ENCODE data around the gene MAN1C1. TPM values are rescaled to one million over a fixed set of nuclear protein-coding genes. Genes with fewer than 3 reads are reported as not detected.

Gene MAN1C1
- total RNA-seq, 2 donors from 2014 or later: 22.8 to 34.4 TPM

- no peak overlapping the region for H3K4me3 ChIP-seq
- TF ChIP-seq CTCF (IDR thresholded peaks at IDR 0.05): no peak
- no peak for TF ChIP-seq POLR2AphosphoS5 (IDR thresholded peaks at IDR 0.05)
- TF ChIP-seq POLR2A (IDR thresholded peaks at IDR 0.05): no peak
- H3K9me3 ChIP-seq: no peaks in the 10 kb centered on the region
- no peak for DNase-seq (ENCODE audit: low spot score)
- H3K36me3 ChIP-seq: no peaks in the 10 kb centered on the region
- no peaks in the 10 kb centered on the region for H3K27me3 ChIP-seq (replicated peaks; ENCODE audit: insufficient read depth)
- H3K4me1 ChIP-seq (replicated peaks): no peaks in the 10 kb centered on the region
- intact Hi-C loops (cut with DNase I): no loop called here
- no peak overlapping the region for H3K27ac ChIP-seq
- WGBS: 86% methylated on average over 5 of the region's 5 CpGs
These were observed 31.3 kb downstream of the MAN1C1 start for GRCh38 chr1:25647863-25648262.

- Histone ChIP-seq H3K4me3 (no peak overlapping the region), H3K9me3 (no peaks in the 10 kb centered on the region), H3K4me1 (replicated peaks) (no peaks in the 10 kb centered on the region), H3K36me3 (no peaks in the 10 kb centered on the region), H3K27ac (no peak overlapping the region), H3K27me3 (replicated peaks; ENCODE audit: insufficient read depth) (no peaks in the 10 kb centered on the region)
- intact Hi-C loops (cut with DNase I): no loop called here
- WGBS: 76% methylated on average over 6 of the region's 6 CpGs
- TF ChIP-seq CTCF (IDR thresholded peaks at IDR 0.05) (no peak), POLR2A (IDR thresholded peaks at IDR 0.05) (no peak), POLR2AphosphoS5 (IDR thresholded peaks at IDR 0.05) (no peak)
- DNase-seq (ENCODE audit: low spot score): no peak
These were observed 32.3 kb downstream of the MAN1C1 start for GRCh38 chr1:25648681-25649440.

GRCh38 chr1:25649505-25650288 lies 33.1 kb downstream of the MAN1C1 start:
- intact Hi-C loops (cut with DNase I): no loop called here
- Histone ChIP-seq H3K9me3 (no peaks in the 10 kb centered on the region), H3K36me3 (no peaks in the 10 kb centered on the region), H3K4me3 (no peak overlapping the region), H3K27ac (no peak overlapping the region), H3K27me3 (replicated peaks; ENCODE audit: insufficient read depth) (no peaks in the 10 kb centered on the region), H3K4me1 (replicated peaks) (no peaks in the 10 kb centered on the region)
- TF ChIP-seq POLR2A (IDR thresholded peaks at IDR 0.05) (no peak), CTCF (IDR thresholded peaks at IDR 0.05) (no peak), POLR2AphosphoS5 (IDR thresholded peaks at IDR 0.05) (no peak)
- 91% methylated on average over 11 of the region's 11 CpGs for WGBS
- DNase-seq (ENCODE audit: low spot score): no peak

GRCh38 chr1:25650289-25650576 lies 33.6 kb downstream of the MAN1C1 start:
- DNase-seq (ENCODE audit: low spot score): no peak
- no peak for TF ChIP-seq POLR2A (IDR thresholded peaks at IDR 0.05)
- TF ChIP-seq POLR2AphosphoS5 (IDR thresholded peaks at IDR 0.05): no peak
- Histone ChIP-seq H3K9me3 (no peaks in the 10 kb centered on the region), H3K4me3 (no peak overlapping the region), H3K27me3 (replicated peaks; ENCODE audit: insufficient read depth) (no peaks in the 10 kb centered on the region), H3K4me1 (replicated peaks) (no peaks in the 10 kb centered on the region), H3K27ac (no peak overlapping the region), H3K36me3 (no peaks in the 10 kb centered on the region)
- intact Hi-C loops (cut with DNase I): no loop called here
- WGBS: 75% methylated on average over 5 of the region's 5 CpGs

- H3K27me3 ChIP-seq (replicated peaks; ENCODE audit: insufficient read depth): no peaks in the 10 kb centered on the region
- H3K27ac ChIP-seq: no peak overlapping the region
- 94% methylated on average over 8 of the region's 8 CpGs for WGBS
- TF ChIP-seq POLR2AphosphoS5 (IDR thresholded peaks at IDR 0.05): no peak
- TF ChIP-seq CTCF (IDR thresholded peaks at IDR 0.05): no peak
- no peak for TF ChIP-seq POLR2A (IDR thresholded peaks at IDR 0.05)
- H3K4me1 ChIP-seq (replicated peaks): no peaks in the 10 kb centered on the region
- H3K4me3 ChIP-seq: no peak overlapping the region
- H3K36me3 ChIP-seq: no peaks in the 10 kb centered on the region
- intact Hi-C loops (cut with DNase I): no loop called here
- DNase-seq (ENCODE audit: low spot score): no peak
- no peaks in the 10 kb centered on the region for H3K9me3 ChIP-seq
These were observed 34.5 kb downstream of the MAN1C1 start for GRCh38 chr1:25651036-25651640.
